Spleen (tissue), 7 donors: ENCODE results near the gene MAIP1.

Experiments used
- POLR2A ChIP-seq, 3 donors: fragments of 450-650 bp; IDR thresholded peaks; one replicate each; pipeline ENCODE4 v1.5.1; 2017; ENCODE audit warnings: antibody characterized with exemption in 3 of 3, mild to moderate bottlenecking in 1 of 3
- POLR2AphosphoS5 ChIP-seq, 3 donors: sonication (generic); formaldehyde crosslinking; IDR thresholded peaks; one replicate each; pipeline ENCODE4 v1.5.1; 2017; ENCODE audit warnings: antibody characterized with exemption in 3 of 3
- TF ChIP-seq, protein P1 (sequence below), 11 experiments: fragments of 200-600 bp in 7 of 11; fragments of 450-650 bp in 4 of 11; sonication (generic) in 4 of 11; IDR thresholded peaks in 8 of 11; conservative IDR thresholded peaks in 3 of 11; 1 replicate in 7 of 11; 2 replicates in 4 of 11; pipeline versions ENCODE4 v1.4.0 to v1.8.0; 2016 to 2021; ENCODE audit warnings: antibody characterized with exemption in 11 of 11, inconsistent platforms in 4 of 11, mild to moderate bottlenecking in 1 of 11
- donor health status: DM: no; HTN: no; CAD: no; lungs with moderate emphysema.
- donor health status: DM: no; HTN: no; CAD: no.
- donor health status: DM: no; HTN: no; CAD: no.

DNA sequence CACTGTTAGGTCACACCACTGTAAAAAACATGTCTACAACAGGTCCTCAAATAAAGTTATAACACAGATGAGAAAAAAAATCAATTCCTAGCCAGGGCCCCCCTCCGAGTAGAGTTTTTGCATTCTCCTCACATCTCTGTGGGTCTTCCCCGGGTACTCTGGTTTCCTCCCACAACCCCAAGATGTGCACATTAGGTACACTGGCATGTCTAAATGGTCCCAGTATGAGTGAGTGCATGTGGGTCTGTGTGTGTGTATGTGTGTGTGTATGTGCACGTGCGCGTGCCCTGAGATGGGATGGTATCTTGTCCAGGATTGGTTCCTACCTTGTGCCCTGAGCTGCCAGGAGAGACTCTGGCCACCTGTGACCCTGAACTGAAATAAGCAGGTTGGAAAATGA is 5.0 kb upstream of the MAIP1 start:
- TF ChIP-seq, protein P1, sequence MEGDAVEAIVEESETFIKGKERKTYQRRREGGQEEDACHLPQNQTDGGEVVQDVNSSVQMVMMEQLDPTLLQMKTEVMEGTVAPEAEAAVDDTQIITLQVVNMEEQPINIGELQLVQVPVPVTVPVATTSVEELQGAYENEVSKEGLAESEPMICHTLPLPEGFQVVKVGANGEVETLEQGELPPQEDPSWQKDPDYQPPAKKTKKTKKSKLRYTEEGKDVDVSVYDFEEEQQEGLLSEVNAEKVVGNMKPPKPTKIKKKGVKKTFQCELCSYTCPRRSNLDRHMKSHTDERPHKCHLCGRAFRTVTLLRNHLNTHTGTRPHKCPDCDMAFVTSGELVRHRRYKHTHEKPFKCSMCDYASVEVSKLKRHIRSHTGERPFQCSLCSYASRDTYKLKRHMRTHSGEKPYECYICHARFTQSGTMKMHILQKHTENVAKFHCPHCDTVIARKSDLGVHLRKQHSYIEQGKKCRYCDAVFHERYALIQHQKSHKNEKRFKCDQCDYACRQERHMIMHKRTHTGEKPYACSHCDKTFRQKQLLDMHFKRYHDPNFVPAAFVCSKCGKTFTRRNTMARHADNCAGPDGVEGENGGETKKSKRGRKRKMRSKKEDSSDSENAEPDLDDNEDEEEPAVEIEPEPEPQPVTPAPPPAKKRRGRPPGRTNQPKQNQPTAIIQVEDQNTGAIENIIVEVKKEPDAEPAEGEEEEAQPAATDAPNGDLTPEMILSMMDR (IDR thresholded peaks at IDR 0.05 in 8 of 11, conservative IDR thresholded peaks at IDR 0.05 in 3 of 11): no peak
- TF ChIP-seq POLR2A (IDR thresholded peaks at IDR 0.05): no peak
- no peak for TF ChIP-seq POLR2AphosphoS5 (IDR thresholded peaks at IDR 0.05)
